Upper lobe of right lung (tissue), 1 donor: Measurements from ENCODE around the gene ALDH1A3. TPM values are rescaled to one million over a fixed set of nuclear protein-coding genes. Genes with fewer than 3 reads are reported as not detected.

Source experiments
- ATAC-seq: fragments of 200-7000 bp; cut with Tn5 transposase; one replicate; pipeline ENCODE4 v1.9.1; 2020; ENCODE audit warnings: mild to moderate bottlenecking, moderate library complexity
- DNase-seq: peaks from one replicate; pipeline ENCODE4 v3.0.0-alpha.2; 2020
- H3K27ac ChIP-seq: fragments of 200-600 bp; one replicate; pipeline ENCODE4 v1.8.0; 2022
- H3K27me3 ChIP-seq: fragments of 200-600 bp; one replicate; pipeline ENCODE4 v1.8.0; 2022; ENCODE audit warnings: mild to moderate bottlenecking
- H3K36me3 ChIP-seq: fragments of 200-600 bp; one replicate; pipeline ENCODE4 v1.8.0; 2022
- H3K4me1 ChIP-seq: fragments of 200-600 bp; one replicate; pipeline ENCODE4 v1.8.0; 2022
- H3K4me3 ChIP-seq: fragments of 200-600 bp; one replicate; pipeline ENCODE4 v1.8.0; 2022; ENCODE audit warnings: mild to moderate bottlenecking
- H3K9me3 ChIP-seq: fragments of 200-600 bp; one replicate; pipeline ENCODE4 v1.8.0; 2022
- CTCF ChIP-seq: fragments of 200-600 bp; IDR thresholded peaks from one replicate; pipeline ENCODE4 v1.8.0; 2022; ENCODE audit warnings: antibody characterized with exemption
- intact Hi-C: fragments of 100-400 bp; cut with DNase I; formaldehyde crosslinking; loops from one replicate; pipeline ENCODE4 v1.11.0; 2022
- total RNA-seq: library from RNA; stranded (reverse); fragmentation: NEBNext Ultra II Directional; extraction: Animal tissue kit (Norgen Biotek cat#: 25700); gene quantifications from one replicate; pipeline ENCODE4 v1.2.1, GENCODE V29; 2021
- donor health status: DM: no; HTN: yes; CAD: no; lungs with severe emphysema.

The ALDH1A3 gene
- total RNA-seq, 1 donor from 2014 or later: 9.9 TPM

GRCh38 chr15:100926258-100926657 lies 46.6 kb downstream of the ALDH1A3 start:
- intact Hi-C loops: no loop called here
- no peak overlapping the region for H3K4me3 ChIP-seq
- no peak overlapping the region for H3K27ac ChIP-seq
- no peak for DNase-seq
- ATAC-seq: peak; percentile 37
- H3K4me1 ChIP-seq: no peaks in the 10 kb centered on the region
- H3K36me3 ChIP-seq: peaks cover 32% of the 10 kb centered on the region
- no peak for TF ChIP-seq CTCF
- H3K27me3 ChIP-seq: no peaks in the 10 kb centered on the region
- no peaks in the 10 kb centered on the region for H3K9me3 ChIP-seq

GRCh38 chr15:100926971-100927756 lies 47.5 kb downstream of the ALDH1A3 start:
- H3K27ac ChIP-seq: no peak overlapping the region
- H3K36me3 ChIP-seq: peaks cover 32% of the 10 kb centered on the region
- TF ChIP-seq CTCF: no peak
- H3K9me3 ChIP-seq: no peaks in the 10 kb centered on the region
- intact Hi-C loops: no loop called here
- H3K27me3 ChIP-seq: no peaks in the 10 kb centered on the region
- H3K4me3 ChIP-seq: no peak overlapping the region
- H3K4me1 ChIP-seq: no peaks in the 10 kb centered on the region
- ATAC-seq (no peak), DNase-seq (no peak)

DNA sequence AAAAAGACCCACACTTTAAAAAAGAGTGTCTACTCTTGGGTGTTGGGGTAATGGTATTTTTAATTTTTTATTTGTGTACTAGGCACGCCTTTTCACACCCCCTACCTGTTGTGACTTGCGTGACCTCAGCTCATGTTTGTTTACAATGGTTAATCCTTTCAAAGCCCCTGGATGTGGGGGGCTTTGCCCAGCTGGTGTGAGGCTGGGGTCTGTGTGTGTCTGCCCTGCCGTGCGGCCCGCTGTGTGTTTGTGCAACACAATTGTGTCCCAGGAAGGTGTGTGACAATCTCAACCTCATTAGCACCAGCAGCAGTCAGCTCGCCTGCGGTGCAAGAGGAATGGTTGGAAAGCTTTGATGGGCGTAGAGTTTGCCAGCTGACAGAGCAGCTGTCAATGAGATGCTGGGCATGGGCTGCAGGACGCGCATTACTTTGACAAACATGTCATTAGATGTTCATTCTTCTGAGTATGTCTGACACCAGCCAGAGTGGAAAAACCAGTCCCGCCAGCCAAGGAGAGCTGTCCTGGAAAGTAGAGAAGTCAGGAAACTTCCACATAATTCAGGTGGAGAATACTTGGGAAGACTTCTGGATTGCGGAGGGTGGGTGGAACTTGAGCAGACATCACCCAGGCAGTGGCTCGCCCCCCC lies 49.1 kb downstream of the ALDH1A3 start:
- TF ChIP-seq CTCF: no peak
- no peak for DNase-seq
- Histone ChIP-seq H3K27ac (no peak overlapping the region), H3K4me1 (no peaks in the 10 kb centered on the region), H3K9me3 (no peaks in the 10 kb centered on the region), H3K4me3 (no peak overlapping the region), H3K36me3 (peaks cover 32% of the 10 kb centered on the region), H3K27me3 (no peaks in the 10 kb centered on the region)
- ATAC-seq: no peak
- intact Hi-C loops: no loop called here

- no peak overlapping the region for H3K4me3 ChIP-seq
- TF ChIP-seq CTCF: no peak
- ATAC-seq (no peak), DNase-seq (no peak)
- H3K36me3 ChIP-seq: peaks cover 30% of the 10 kb centered on the region
- intact Hi-C loops: no loop called here
- no peak overlapping the region for H3K27ac ChIP-seq
- H3K27me3 ChIP-seq: no peaks in the 10 kb centered on the region
- no peaks in the 10 kb centered on the region for H3K9me3 ChIP-seq
- H3K4me1 ChIP-seq: no peaks in the 10 kb centered on the region
Measured at GRCh38 chr15:100929641-100930042, 50.0 kb downstream of the ALDH1A3 start.

GRCh38 chr15:100930306-100930848 lies 50.7 kb downstream of the ALDH1A3 start:
- DNase-seq (no peak), ATAC-seq (no peak)
- TF ChIP-seq CTCF: no peak
- H3K4me3 ChIP-seq: no peak overlapping the region
- intact Hi-C loops: no loop called here
- no peaks in the 10 kb centered on the region for H3K4me1 ChIP-seq
- no peak overlapping the region for H3K27ac ChIP-seq
- peaks cover 23% of the 10 kb centered on the region for H3K36me3 ChIP-seq
- no peaks in the 10 kb centered on the region for H3K27me3 ChIP-seq
- no peaks in the 10 kb centered on the region for H3K9me3 ChIP-seq
